Measurements from ENCODE around the gene MAST4.

- TF ChIP-seq EZH2 (optimal IDR thresholded peaks at IDR 0.05; ENCODE audit: low read depth, low read length) (no peak), EZH2phosphoT487 (IDR thresholded peaks at IDR 0.05; ENCODE audit: low read length) (no peak)
- TF ChIP-seq, protein P1, sequence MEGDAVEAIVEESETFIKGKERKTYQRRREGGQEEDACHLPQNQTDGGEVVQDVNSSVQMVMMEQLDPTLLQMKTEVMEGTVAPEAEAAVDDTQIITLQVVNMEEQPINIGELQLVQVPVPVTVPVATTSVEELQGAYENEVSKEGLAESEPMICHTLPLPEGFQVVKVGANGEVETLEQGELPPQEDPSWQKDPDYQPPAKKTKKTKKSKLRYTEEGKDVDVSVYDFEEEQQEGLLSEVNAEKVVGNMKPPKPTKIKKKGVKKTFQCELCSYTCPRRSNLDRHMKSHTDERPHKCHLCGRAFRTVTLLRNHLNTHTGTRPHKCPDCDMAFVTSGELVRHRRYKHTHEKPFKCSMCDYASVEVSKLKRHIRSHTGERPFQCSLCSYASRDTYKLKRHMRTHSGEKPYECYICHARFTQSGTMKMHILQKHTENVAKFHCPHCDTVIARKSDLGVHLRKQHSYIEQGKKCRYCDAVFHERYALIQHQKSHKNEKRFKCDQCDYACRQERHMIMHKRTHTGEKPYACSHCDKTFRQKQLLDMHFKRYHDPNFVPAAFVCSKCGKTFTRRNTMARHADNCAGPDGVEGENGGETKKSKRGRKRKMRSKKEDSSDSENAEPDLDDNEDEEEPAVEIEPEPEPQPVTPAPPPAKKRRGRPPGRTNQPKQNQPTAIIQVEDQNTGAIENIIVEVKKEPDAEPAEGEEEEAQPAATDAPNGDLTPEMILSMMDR (IDR thresholded peaks at IDR 0.05; ENCODE audit: low read length), result no peak
These were observed 222.2 kb downstream of the MAST4 start for GRCh38 chr5:66818304-66818934.

All from MM.1S (cell line).